GM23248 (cell line): ENCODE measurements around the gene TUBA4A. TPM values are rescaled to one million over a fixed set of nuclear protein-coding genes. Genes with fewer than 3 reads are reported as not detected.

Experiments
- DNase-seq: peaks from one replicate; pipeline ENCODE4 v3.0.0-alpha.2; 2015
- H2AFZ ChIP-seq: fragments of 200-600 bp; sonication (generic); 2 replicates; pipeline ENCODE4 v1.6.1; 2016; ENCODE audit warnings: antibody characterized with exemption
- H3F3A ChIP-seq: fragments of 200-600 bp; sonication (generic); 2 replicates; pipeline ENCODE4 v1.6.1; 2016; ENCODE audit warnings: mild to moderate bottlenecking, antibody characterized with exemption, mixed run types; ENCODE audit not compliant: insufficient read depth
- H3K27ac ChIP-seq: fragments of 200-600 bp; sonication (generic); 2 replicates; pipeline ENCODE4 v1.5.1; 2016; ENCODE audit warnings: mild to moderate bottlenecking
- H3K27me3 ChIP-seq: fragments of 200-600 bp; sonication (generic); replicated peaks from 2 replicates; pipeline ENCODE4 v1.6.1; 2016; ENCODE audit warnings: mild to moderate bottlenecking; ENCODE audit not compliant: insufficient read depth
- H3K36me3 ChIP-seq: fragments of 200-600 bp; sonication (generic); 2 replicates; pipeline ENCODE4 v1.6.1; 2016; ENCODE audit warnings: low read depth, mild to moderate bottlenecking
- H3K4me1 ChIP-seq: fragments of 200-600 bp; sonication (generic); 2 replicates; pipeline ENCODE4 v1.6.1; 2016; ENCODE audit warnings: mild to moderate bottlenecking; ENCODE audit not compliant: insufficient read depth
- H3K4me2 ChIP-seq: fragments of 200-600 bp; sonication (generic); one replicate; pipeline ENCODE4 v1.6.1; 2016; ENCODE audit warnings: mild to moderate bottlenecking; ENCODE audit not compliant: unreplicated experiment
- H3K4me3 ChIP-seq: fragments of 200-600 bp; sonication (generic); 2 replicates; pipeline ENCODE4 v1.5.1; 2016; ENCODE audit warnings: mild to moderate bottlenecking
- H3K79me2 ChIP-seq: fragments of 200-600 bp; sonication (generic); 2 replicates; pipeline ENCODE4 v1.6.1; 2016; ENCODE audit warnings: mild to moderate bottlenecking; ENCODE audit not compliant: insufficient read depth
- H3K9ac ChIP-seq: fragments of 200-600 bp; sonication (generic); 2 replicates; pipeline ENCODE4 v1.6.1; 2016; ENCODE audit warnings: mild to moderate bottlenecking
- H3K9me2 ChIP-seq: fragments of 200-600 bp; sonication (generic); 2 replicates; pipeline ENCODE4 v1.6.1; 2016; ENCODE audit warnings: mixed run types, mild to moderate bottlenecking, moderate library complexity; ENCODE audit not compliant: insufficient read depth
- H3K9me3 ChIP-seq: fragments of 200-600 bp; sonication (generic); one replicate; pipeline ENCODE4 v1.6.1; 2017; ENCODE audit warnings: low read depth
- H4K20me1 ChIP-seq: fragments of 200-600 bp; sonication (generic); 2 replicates; pipeline ENCODE4 v1.6.0; 2016; ENCODE audit not compliant: insufficient read depth
- EZH2 ChIP-seq: fragments of 200-600 bp; sonication (generic); IDR thresholded peaks from 2 replicates; pipeline ENCODE4 v1.6.1; 2018; ENCODE audit warnings: antibody characterized with exemption, mild to moderate bottlenecking; ENCODE audit not compliant: insufficient read depth, poor library complexity, severe bottlenecking
- EZH2phosphoT487 ChIP-seq: fragments of 200-600 bp; sonication (generic); IDR thresholded peaks from 2 replicates; pipeline ENCODE4 v1.6.1; 2018; ENCODE audit warnings: antibody characterized with exemption, moderate library complexity, mild to moderate bottlenecking, low read depth; ENCODE audit not compliant: insufficient read depth
- WGBS, 2 experiments: methylation state at CpG; one replicate each; pipeline ENCODE4 v1.1.6; 2015 to 2017; ENCODE audit warnings: low lambda C conversion rate in 2 of 2, low coverage in 1 of 2; ENCODE audit errors: missing lambda C conversion rate in 2 of 2; 5-methylcytosine and 5-hydroxymethylcytosine counted together
- in situ Hi-C: fragments of 300-500 bp; cut with MboI; formaldehyde crosslinking; loops from 2 replicates; pipeline ENCODE4 v1.15.0; 2020
- polyA plus RNA-seq: library from polyadenylated mRNA; unstranded; fragments of >200 nt; fragmentation: Nextera tagmentation; extraction: Ambion mirVana; gene quantifications from 2 replicates; pipeline ENCODE4 v1.2.1, GENCODE V29; 2016
- total RNA-seq: library from RNA; depleted of rRNA; stranded (reverse); fragments of >200 nt; shearing (Covaris generic); gene quantifications from 2 replicates; pipeline ENCODE4 v1.2.3, GENCODE V29; 2014

The TUBA4A gene
- total and polyA plus RNA-seq, 2 experiments from 2014 or later, result 14.3 to 14.5 TPM

- H2AFZ ChIP-seq, result peak overlapping the region; percentile 89
Measured at GRCh38 chr2:219294356-219295351, 40.9 kb upstream of the TUBA4A start.

DNA sequence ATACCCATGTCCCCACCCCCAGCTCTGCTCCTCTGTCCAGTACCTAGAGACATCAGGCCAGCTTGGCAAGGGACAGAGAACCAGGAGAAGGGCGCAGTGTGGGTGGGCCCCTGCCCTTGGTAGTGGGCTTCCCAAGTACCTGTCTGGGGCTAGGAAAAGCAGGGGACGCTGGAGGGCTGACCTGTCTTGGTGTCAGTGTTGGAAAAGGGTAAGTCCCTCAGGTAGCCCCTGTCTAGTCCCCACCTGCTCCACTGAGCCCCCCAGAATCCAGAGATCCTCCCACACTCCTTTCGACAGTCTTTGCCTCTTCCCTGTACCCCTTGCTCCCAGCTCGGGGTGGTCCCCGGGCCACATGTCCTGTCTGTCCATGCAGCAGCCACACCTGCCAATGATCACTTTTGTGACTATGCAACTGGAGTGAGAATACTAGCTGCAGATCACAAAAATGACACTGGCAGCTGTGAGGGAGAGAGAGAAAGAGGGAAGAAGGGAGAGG is 40.1 kb upstream of the TUBA4A start:
- peak overlapping the region; percentile 89; the same call in 1 of the 2 replicates for H2AFZ ChIP-seq
- no peak overlapping the region for H3K27ac ChIP-seq
- no peaks in the 10 kb centered on the region for H3K9me2 ChIP-seq
- TF ChIP-seq EZH2 (no peak), EZH2phosphoT487 (no peak)
- H3K9ac ChIP-seq, result no peak overlapping the region
- H3K4me2 ChIP-seq, result no peak overlapping the region
- no peaks in the 10 kb centered on the region for H4K20me1 ChIP-seq
- no peaks in the 10 kb centered on the region for H3K27me3 ChIP-seq
- 87 to 90% methylated on average over 5 of the region's 5 CpGs for WGBS, 2 experiments
- DNase-seq, result no peak
- peaks cover 12% of the 10 kb centered on the region for H3K4me1 ChIP-seq
- no peaks in the 10 kb centered on the region for H3K79me2 ChIP-seq
- H3K36me3 ChIP-seq, result no peaks in the 10 kb centered on the region
- no peaks in the 10 kb centered on the region for H3K9me3 ChIP-seq
- H3K4me3 ChIP-seq, result no peak overlapping the region
- in situ Hi-C loops, result no loop called here
- H3F3A ChIP-seq, result peaks cover 6% of the 10 kb centered on the region

More at GRCh38 chr2:219294356-219295351, 40.9 kb upstream of the TUBA4A start:
- in situ Hi-C loops, result no loop called here
- H3K27me3 ChIP-seq, result no peaks in the 10 kb centered on the region
- WGBS, 2 experiments, result 14 to 17% methylated on average over 43 to 47 of the region's 67 CpGs
- no peaks in the 10 kb centered on the region for H3F3A ChIP-seq
- TF ChIP-seq EZH2phosphoT487 (no peak), EZH2 (no peak)
- H3K4me1 ChIP-seq, result 0 out of 2 replicates have a peak, but pooled peaks cover 3% of the 10 kb centered on the region
- H3K27ac ChIP-seq, result no peak overlapping the region
- no peaks in the 10 kb centered on the region for H3K79me2 ChIP-seq
- no peaks in the 10 kb centered on the region for H3K9me2 ChIP-seq
- H3K4me3 ChIP-seq, result peak overlapping the region; percentile 71
- DNase-seq, result peak; percentile 87
- H3K9me3 ChIP-seq, result no peaks in the 10 kb centered on the region
- peak overlapping the region; percentile 64 for H3K9ac ChIP-seq
- H3K36me3 ChIP-seq, result no peaks in the 10 kb centered on the region
- H3K4me2 ChIP-seq, result peak overlapping the region; percentile 76
- H4K20me1 ChIP-seq, result no peaks in the 10 kb centered on the region

GRCh38 chr2:219292616-219293015 is 38.9 kb upstream of the TUBA4A start:
- WGBS, 2 experiments, result 86 to 87% methylated on average over 9 of the region's 9 CpGs
- no peaks in the 10 kb centered on the region for H3K27me3 ChIP-seq
- no peak overlapping the region for H3K4me2 ChIP-seq
- H3K9ac ChIP-seq, result no peak overlapping the region
- peaks cover 12% of the 10 kb centered on the region for H3K4me1 ChIP-seq
- in situ Hi-C loops, result no loop called here
- H3K36me3 ChIP-seq, result no peaks in the 10 kb centered on the region
- H3F3A ChIP-seq, result peaks cover 8% of the 10 kb centered on the region
- no peaks in the 10 kb centered on the region for H3K9me2 ChIP-seq
- no peak overlapping the region for H3K4me3 ChIP-seq
- no peaks in the 10 kb centered on the region for H4K20me1 ChIP-seq
- no peaks in the 10 kb centered on the region for H3K79me2 ChIP-seq
- no peak overlapping the region for H3K27ac ChIP-seq
- TF ChIP-seq EZH2 (no peak), EZH2phosphoT487 (no peak)
- no peak overlapping the region for H2AFZ ChIP-seq
- no peaks in the 10 kb centered on the region for H3K9me3 ChIP-seq
- DNase-seq, result no peak

DNA sequence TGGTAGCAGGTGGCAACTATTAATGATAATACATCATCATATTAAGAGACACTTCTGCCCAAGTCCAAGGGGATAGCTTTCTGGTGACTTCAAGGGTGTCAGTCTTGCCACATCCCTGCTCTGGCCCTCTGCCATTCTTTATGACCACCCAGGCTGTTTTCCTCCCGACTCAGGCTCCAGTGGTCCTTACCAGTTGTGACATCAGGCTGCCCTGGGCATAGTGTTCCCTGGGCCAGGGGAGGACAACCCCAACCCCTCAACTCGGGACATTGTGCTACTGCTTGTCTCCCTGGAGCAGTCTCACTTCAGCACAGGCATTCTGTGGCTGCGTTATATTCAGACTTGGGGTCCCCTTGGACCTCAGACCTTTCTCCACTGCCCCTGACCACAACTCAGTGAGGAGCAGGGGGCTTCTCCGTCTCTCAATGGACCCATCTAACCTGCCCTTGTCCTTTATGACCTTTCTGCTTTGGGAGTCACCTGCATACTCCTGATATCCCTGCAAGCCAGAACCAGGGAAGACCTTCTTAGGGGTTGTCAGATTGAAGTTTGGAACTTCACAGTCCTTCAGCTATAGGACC is 38.3 kb upstream of the TUBA4A start:
- no peaks in the 10 kb centered on the region for H4K20me1 ChIP-seq
- 62 to 67% methylated on average over 4 of the region's 4 CpGs for WGBS, 2 experiments
- no peaks in the 10 kb centered on the region for H3K27me3 ChIP-seq
- H3K9me3 ChIP-seq, result no peaks in the 10 kb centered on the region
- H3F3A ChIP-seq, result peaks cover 8% of the 10 kb centered on the region
- no peak for DNase-seq
- no peak overlapping the region for H2AFZ ChIP-seq
- in situ Hi-C loops, result no loop called here
- H3K4me2 ChIP-seq, result no peak overlapping the region
- peaks cover 12% of the 10 kb centered on the region for H3K4me1 ChIP-seq
- H3K27ac ChIP-seq, result no peak overlapping the region
- no peak overlapping the region for H3K4me3 ChIP-seq
- no peak for TF ChIP-seq EZH2phosphoT487
- no peak for TF ChIP-seq EZH2
- H3K36me3 ChIP-seq, result no peaks in the 10 kb centered on the region
- no peaks in the 10 kb centered on the region for H3K9me2 ChIP-seq
- H3K79me2 ChIP-seq, result no peaks in the 10 kb centered on the region
- no peak overlapping the region for H3K9ac ChIP-seq
